BJ (cell line): ENCODE measurements around the gene TPPP. TPM values are rescaled to one million over a fixed set of nuclear protein-coding genes. Genes with fewer than 3 reads are reported as not detected.
"Not testable (repeated sequence)": the region's sequence is repeated elsewhere in the genome, so short reads cannot be mapped to it uniquely, and the experiment has no call there.

ENCODE experiments used
- CTCF ChIA-PET: fragments of 350-600 bp; formaldehyde crosslinking; extraction: SDS; loops from one replicate; lab custom pipeline; 2021; ENCODE audit warnings: antibody characterized with exemption, inconsistent platforms; lab: Yijun Ruan, JAX
- POLR2A ChIA-PET: fragments of 300-600 bp; sonication (Branson Sonifier 250); formaldehyde crosslinking; extraction: SDS; loops from one replicate; lab custom pipeline; 2021; ENCODE audit warnings: antibody characterized with exemption; lab: Charles Lee
- DNase-seq: peaks from one replicate; pipeline ENCODE4 v3.0.0-alpha.2; 2011; ENCODE audit warnings: low read depth
- H3K27me3 ChIP-seq: 2 replicates; pipeline ENCODE4 v1.6.0; 2011; ENCODE audit warnings: low read length; ENCODE audit not compliant: control insufficient read depth, insufficient read depth
- H3K36me3 ChIP-seq: 2 replicates; pipeline ENCODE4 v1.5.1; 2011; ENCODE audit warnings: low read length; ENCODE audit not compliant: control insufficient read depth, insufficient read depth
- H3K4me3 ChIP-seq: 2 replicates; pipeline ENCODE4 v1.5.1; 2011; ENCODE audit warnings: low read depth, mild to moderate bottlenecking, control low read depth, low read length
- polyA minus RNA-seq: library from RNA; depleted of rRNA, polyadenylated mRNA; stranded (reverse); fragments of >200 nt; gene quantifications from 2 replicates; pipeline ENCODE4 v1.2.3, GENCODE V29; 2011; rRNA and poly(A)+ RNA removed
- polyA plus RNA-seq: library from polyadenylated mRNA; depleted of rRNA; stranded (reverse); fragments of >200 nt; gene quantifications from 2 replicates; pipeline ENCODE4 v1.2.3, GENCODE V29; 2011; rRNA removed

Gene TPPP
- polyA plus RNA-seq, result 0.07 and 0.09 TPM in 2 replicates
- polyA minus RNA-seq, result 0.09 and 0.10 TPM in 2 replicates

DNA sequence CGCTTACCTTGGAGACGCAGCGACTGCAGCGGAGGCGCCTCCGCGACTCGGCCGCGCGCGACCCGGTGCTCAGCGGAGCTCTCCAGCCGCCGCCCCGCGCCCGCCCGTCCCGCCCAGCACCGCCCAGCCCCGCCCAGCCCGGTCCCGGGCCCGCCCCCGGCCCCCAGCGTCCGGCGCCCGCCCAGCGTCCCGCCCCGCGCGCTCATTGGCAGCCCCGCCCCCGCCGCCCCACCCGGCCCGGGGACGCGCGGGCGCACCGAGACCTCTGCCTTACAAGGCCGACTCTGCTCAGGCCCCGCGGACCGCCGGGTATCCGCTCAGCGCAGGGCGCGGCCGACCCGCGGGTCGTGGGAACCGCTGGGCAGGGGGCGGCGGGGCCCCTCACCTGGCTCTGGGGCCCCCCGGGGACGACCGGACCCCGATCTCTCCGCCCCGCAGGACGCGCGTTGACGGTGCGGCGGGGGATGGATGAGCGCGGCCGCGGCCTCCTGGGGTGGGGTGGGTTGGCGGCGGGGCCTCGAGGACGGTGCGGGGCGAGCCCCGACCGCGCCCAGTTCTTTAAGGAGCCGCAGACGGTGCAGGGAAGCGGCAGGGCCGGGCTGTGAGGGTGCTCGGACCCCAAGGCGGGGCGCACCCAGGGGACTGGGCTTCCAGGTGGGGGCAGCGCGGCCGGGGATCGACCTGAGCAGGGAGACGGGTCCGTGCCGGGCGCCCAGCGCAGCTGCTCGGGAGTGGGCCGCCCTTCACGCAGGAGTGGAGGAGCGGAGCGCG lies at the start of gene TPPP:
TSS of gene TPPP (minus strand) at position 82 of the 771 bp plus-strand sequence. CDS start 15,292 bp downstream, outside the sequence.
- CTCF ChIA-PET, H3K27me3 ChIP-seq, H3K36me3 ChIP-seq, POLR2A ChIA-PET, DNase-seq: not testable (repeated sequence)
- H3K4me3 ChIP-seq, result peak within 1 kb of the TSS; percentile 37

DNA sequence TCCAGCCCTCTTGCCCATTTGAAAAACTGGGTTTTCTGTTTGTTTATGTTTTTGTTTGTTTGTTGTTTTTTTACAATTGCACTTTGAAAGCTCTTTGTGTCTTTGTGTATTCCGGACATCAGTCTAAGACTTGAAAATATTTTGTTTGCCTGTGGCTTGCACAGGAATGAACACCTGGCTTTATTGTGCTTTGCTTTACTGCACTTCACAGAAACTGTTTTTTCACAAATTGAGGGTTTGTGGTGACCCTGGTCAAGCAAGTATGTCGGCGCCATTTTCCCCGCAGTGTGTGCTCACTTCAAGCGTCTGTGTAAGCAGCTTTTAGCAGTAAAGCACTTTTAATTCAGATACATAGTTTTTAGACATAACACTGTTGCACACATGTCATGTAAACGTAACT lies 49.1 kb upstream of the TPPP start:
- CTCF ChIA-PET, H3K36me3 ChIP-seq, H3K4me3 ChIP-seq, DNase-seq, H3K27me3 ChIP-seq, POLR2A ChIA-PET: not testable (repeated sequence)

DNA sequence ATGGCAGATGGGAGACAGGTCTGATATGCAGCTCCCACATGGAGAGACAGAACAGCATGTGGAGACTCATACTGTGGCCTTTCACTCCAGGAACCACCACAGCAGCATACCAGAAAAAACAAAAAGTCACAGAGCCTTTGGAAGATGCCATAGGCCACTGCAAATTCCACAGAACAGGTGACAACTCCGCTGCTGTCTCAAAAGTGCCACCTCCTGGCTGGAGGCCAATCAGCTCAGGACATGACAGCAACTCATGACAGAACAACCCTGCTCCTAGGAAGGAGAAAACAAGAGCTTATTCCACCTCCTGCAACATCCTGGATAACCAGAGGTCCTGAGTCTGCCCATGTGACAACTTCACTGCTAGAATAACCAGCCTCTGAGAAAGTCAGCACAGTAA lies 41.0 kb upstream of the TPPP start:
- H3K36me3 ChIP-seq, CTCF ChIA-PET, DNase-seq, POLR2A ChIA-PET, H3K27me3 ChIP-seq, H3K4me3 ChIP-seq: not testable (repeated sequence)

DNA sequence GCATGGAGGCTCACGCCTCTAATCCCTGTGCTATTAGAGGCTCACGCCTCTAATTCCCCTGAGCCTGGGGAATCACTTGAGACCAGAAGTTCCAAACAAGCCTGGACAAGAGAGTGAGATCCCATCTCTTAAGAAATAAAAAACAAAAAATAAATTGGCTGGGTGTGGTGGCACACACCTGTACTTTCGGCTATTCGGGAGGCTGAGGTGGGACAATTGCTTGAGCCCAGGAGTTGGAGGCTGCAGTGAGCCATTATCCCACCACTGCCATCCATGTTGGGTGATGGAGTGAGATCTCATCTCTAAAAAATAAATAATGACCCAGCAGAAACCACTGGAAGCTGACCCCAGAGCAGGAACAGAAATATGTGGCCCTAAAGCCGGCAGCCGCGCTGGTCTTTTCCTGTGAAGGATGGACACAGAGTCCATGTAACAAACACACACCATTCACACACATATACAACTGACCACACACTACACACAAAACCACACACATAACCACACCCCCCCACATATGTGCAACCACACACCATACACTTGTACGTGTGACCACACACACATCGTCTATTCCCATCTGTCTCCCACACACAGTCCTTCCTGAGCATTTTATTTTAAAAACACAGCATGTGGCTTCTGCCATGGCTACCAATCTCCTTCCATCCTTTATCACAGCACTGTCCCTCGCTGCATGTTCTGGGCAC lies 39.8 kb upstream of the TPPP start:
- H3K4me3 ChIP-seq, DNase-seq, POLR2A ChIA-PET, H3K36me3 ChIP-seq, CTCF ChIA-PET, H3K27me3 ChIP-seq: not testable (repeated sequence)

DNA sequence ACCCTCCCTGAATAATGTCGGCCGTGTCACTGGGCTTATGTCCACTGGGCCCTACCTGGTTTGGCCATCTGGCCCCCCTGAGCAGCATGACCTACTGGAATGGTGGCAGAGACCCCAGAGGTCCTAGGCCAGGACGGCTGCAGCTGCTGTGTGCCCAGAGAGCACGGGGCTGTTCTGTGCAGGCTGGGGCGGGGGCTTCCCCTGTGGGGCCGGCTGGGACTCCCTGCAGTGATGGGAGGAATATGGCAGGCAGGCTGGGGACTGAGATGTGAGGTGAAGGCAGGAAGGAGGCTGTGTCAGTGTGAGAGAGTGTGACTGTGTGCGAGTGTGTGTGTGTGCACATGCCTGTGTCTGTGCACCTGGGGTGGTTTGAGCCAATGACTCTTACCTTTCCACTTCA lies 36.1 kb upstream of the TPPP start:
- POLR2A ChIA-PET, H3K27me3 ChIP-seq, CTCF ChIA-PET, DNase-seq, H3K36me3 ChIP-seq, H3K4me3 ChIP-seq: not testable (repeated sequence)

DNA sequence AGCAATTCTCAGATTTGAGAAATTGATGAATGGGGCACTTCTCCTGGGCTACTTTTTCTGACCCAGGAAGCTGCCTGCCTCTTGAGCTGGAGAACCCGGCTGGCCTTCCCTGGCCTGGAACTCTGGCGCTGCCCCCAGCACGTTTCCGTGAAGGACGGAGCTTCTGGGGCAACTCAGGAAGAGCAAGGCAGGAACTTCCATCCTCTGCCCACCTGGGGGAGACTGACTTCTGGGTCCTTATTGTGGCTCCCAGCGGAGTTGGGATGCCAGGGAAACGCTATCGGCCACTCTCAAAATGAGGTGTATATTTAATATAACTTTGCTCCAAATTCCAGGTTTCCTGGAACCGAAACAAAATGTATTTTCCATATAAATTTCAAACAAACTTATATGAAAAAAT lies 33.9 kb upstream of the TPPP start:
- H3K4me3 ChIP-seq, POLR2A ChIA-PET, CTCF ChIA-PET, DNase-seq, H3K36me3 ChIP-seq, H3K27me3 ChIP-seq: not testable (repeated sequence)

DNA sequence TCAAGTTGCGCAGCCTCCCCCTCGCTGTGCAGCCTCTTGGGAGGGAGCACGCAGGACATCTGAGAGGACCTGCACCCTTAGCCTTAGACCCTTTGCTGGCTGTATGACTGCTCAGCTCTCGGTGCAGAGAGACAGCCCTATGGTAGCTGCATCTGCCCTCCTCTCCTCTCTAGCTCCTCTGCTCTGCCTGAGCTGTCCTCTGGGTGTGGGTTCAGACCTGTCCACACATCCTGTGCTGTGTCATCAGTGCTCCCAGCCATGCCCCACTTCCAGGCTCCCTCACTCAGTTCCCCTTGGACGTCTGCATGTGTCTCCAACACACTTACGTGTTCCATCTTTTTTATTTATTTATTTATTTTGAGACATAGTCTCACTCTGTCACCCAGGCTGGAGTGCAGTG lies 30.7 kb upstream of the TPPP start:
- CTCF ChIA-PET, H3K27me3 ChIP-seq, H3K4me3 ChIP-seq, H3K36me3 ChIP-seq, POLR2A ChIA-PET, DNase-seq: not testable (repeated sequence)

DNA sequence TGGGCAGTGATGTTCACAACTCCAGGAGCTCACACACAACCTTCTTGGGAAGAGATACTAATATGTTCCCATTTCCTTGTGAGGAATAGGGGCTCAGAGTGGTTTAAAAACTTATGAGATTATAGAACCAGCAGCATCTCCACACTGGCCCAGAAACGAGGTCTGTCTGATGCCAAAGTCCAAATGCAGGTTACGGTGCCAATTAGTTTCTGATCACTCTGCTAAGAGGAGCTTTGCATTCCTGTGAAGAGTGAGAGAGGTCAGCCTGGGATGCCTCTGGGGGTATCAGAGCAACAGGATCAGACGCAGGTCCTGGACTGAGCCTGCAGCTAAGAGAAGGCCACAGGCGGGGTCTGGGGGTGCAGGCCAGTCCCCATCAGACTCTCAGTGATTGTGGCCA lies 30.2 kb upstream of the TPPP start:
- CTCF ChIA-PET, DNase-seq, H3K4me3 ChIP-seq, H3K27me3 ChIP-seq, POLR2A ChIA-PET, H3K36me3 ChIP-seq: not testable (repeated sequence)

DNA sequence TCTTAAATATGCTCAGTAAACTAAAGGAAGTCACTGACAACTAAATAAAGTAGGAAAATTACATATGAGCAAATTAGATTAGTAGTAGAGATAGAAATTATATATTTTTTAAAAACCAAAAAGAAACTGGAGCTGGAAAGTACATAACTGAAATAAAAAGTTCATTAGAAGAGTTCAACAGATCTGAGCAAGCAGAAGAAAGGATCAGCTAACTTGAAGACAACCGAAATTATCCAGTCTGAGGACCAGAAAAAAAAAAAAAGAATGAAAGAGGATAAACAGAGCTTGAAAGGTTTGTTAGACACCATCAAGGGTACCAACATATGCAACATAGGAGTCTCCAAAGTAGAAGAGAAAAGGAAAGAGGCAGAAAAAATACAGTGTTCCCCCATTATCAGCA lies 26.2 kb upstream of the TPPP start:
- POLR2A ChIA-PET, H3K36me3 ChIP-seq, CTCF ChIA-PET, H3K27me3 ChIP-seq, DNase-seq, H3K4me3 ChIP-seq: not testable (repeated sequence)
